H9 (cell line): ENCODE measurements around the gene PLXNA2. TPM values are rescaled to one million over a fixed set of nuclear protein-coding genes. Genes with fewer than 3 reads are reported as not detected.

Experiments used
- DNase-seq: peaks from one replicate; pipeline ENCODE4 v3.0.0-alpha.2; 2017
- H2AFZ ChIP-seq: one replicate; pipeline ENCODE4 v1.6.1; 2013; ENCODE audit warnings: mild to moderate bottlenecking, low read length, control low read depth, moderate library complexity
- H2AK5ac ChIP-seq: 2 replicates; pipeline ENCODE4 v1.6.1; 2013; ENCODE audit warnings: low read length, control low read depth, mixed read lengths; ENCODE audit not compliant: insufficient read length
- H2BK120ac ChIP-seq: one replicate; pipeline ENCODE4 v1.6.1; 2013; ENCODE audit warnings: low read depth, mild to moderate bottlenecking, low read length, control low read depth, inconsistent platforms; ENCODE audit not compliant: poor library complexity, severe bottlenecking
- H2BK12ac ChIP-seq: 2 replicates; pipeline ENCODE4 v1.6.1; 2013; ENCODE audit warnings: low read length, control low read depth, mixed read lengths, low read depth; ENCODE audit not compliant: insufficient read length
- H2BK15ac ChIP-seq: 2 replicates; pipeline ENCODE4 v1.6.1; 2013; ENCODE audit warnings: low read depth, low read length, control low read depth
- H2BK20ac ChIP-seq: one replicate; pipeline ENCODE4 v1.6.1; 2013; ENCODE audit warnings: low read depth, mild to moderate bottlenecking, low read length, control low read depth, inconsistent platforms; ENCODE audit not compliant: poor library complexity, severe bottlenecking
- H2BK5ac ChIP-seq: 2 replicates; pipeline ENCODE4 v1.6.1; 2013; ENCODE audit warnings: low read length, control low read depth, mixed read lengths; ENCODE audit not compliant: insufficient read length
- H3K14ac ChIP-seq: 2 replicates; pipeline ENCODE4 v1.6.1; 2013; ENCODE audit warnings: low read length, control low read depth; ENCODE audit not compliant: insufficient read depth
- H3K18ac ChIP-seq: 2 replicates; pipeline ENCODE4 v1.6.1; 2013; ENCODE audit warnings: low read depth, mild to moderate bottlenecking, mixed read lengths, low read length, control low read depth; ENCODE audit not compliant: insufficient read length
- H3K23ac ChIP-seq: 2 replicates; pipeline ENCODE4 v1.6.1; 2013; ENCODE audit warnings: low read length, control low read depth, mixed read lengths, low read depth; ENCODE audit not compliant: insufficient read length
- H3K23me2 ChIP-seq: 2 replicates; pipeline ENCODE4 v1.6.1; 2013; ENCODE audit warnings: low read depth, mild to moderate bottlenecking, mixed read lengths, low read length, control low read depth; ENCODE audit not compliant: insufficient read length, poor library complexity, severe bottlenecking
- H3K27ac ChIP-seq: 2 replicates; pipeline ENCODE4 v1.5.1; 2013; ENCODE audit warnings: low read length, control low read depth, mixed read lengths, low read depth; ENCODE audit not compliant: insufficient read length
- H3K27me3 ChIP-seq: 2 replicates; pipeline ENCODE4 v1.6.1; 2013; ENCODE audit warnings: low read length, control low read depth, inconsistent platforms; ENCODE audit not compliant: insufficient read depth
- H3K4ac ChIP-seq: 2 replicates; pipeline ENCODE4 v1.6.1; 2013; ENCODE audit warnings: low read depth, mild to moderate bottlenecking, control low read depth, inconsistent platforms, low read length, moderate library complexity
- H3K4me1 ChIP-seq: 2 replicates; pipeline ENCODE4 v1.6.1; 2013; ENCODE audit warnings: low read length, control low read depth, inconsistent platforms; ENCODE audit not compliant: insufficient read depth
- H3K4me2 ChIP-seq: 2 replicates; pipeline ENCODE4 v1.6.1; 2013; ENCODE audit warnings: low read length, control low read depth, mixed read lengths; ENCODE audit not compliant: insufficient read length, insufficient read depth
- H3K56ac ChIP-seq: 2 replicates; pipeline ENCODE4 v1.6.1; 2013; ENCODE audit warnings: low read depth, mild to moderate bottlenecking, mixed read lengths, low read length, control low read depth; ENCODE audit not compliant: insufficient read length
- H3K79me1 ChIP-seq: 2 replicates; pipeline ENCODE4 v1.6.1; 2013; ENCODE audit warnings: low read depth, mild to moderate bottlenecking, moderate library complexity, low read length, control low read depth, inconsistent platforms; ENCODE audit not compliant: insufficient read depth, poor library complexity, severe bottlenecking
- H3K79me2 ChIP-seq: 2 replicates; pipeline ENCODE4 v1.6.1; 2013; ENCODE audit warnings: low read length, control low read depth, inconsistent platforms; ENCODE audit not compliant: insufficient read depth
- H3K9ac ChIP-seq: 2 replicates; pipeline ENCODE4 v1.6.1; 2013; ENCODE audit warnings: low read length, control low read depth, mixed read lengths; ENCODE audit not compliant: insufficient read length; ENCODE audit errors: extremely low read depth
- H3K9me3 ChIP-seq: one replicate; pipeline ENCODE4 v1.6.1; 2013; ENCODE audit warnings: low read depth, low read length, inconsistent platforms; ENCODE audit not compliant: control insufficient read depth
- H3T11ph ChIP-seq: one replicate; pipeline ENCODE4 v1.6.1; 2013; ENCODE audit warnings: mild to moderate bottlenecking, low read length, control low read depth, inconsistent platforms
- H4K20me1 ChIP-seq: one replicate; pipeline ENCODE4 v1.6.1; 2013; ENCODE audit not compliant: control insufficient read depth, insufficient read length, insufficient read depth
- H4K5ac ChIP-seq: 2 replicates; pipeline ENCODE4 v1.6.1; 2013; ENCODE audit warnings: low read depth, mild to moderate bottlenecking, mixed read lengths, low read length, control low read depth; ENCODE audit not compliant: insufficient read length
- H4K8ac ChIP-seq: replicated peaks from 2 replicates; pipeline ENCODE4 v1.6.1; 2013; ENCODE audit warnings: low read length, control low read depth, mixed read lengths, low read depth; ENCODE audit not compliant: insufficient read length
- H4K91ac ChIP-seq: 2 replicates; pipeline ENCODE4 v1.6.1; 2013; ENCODE audit warnings: low read depth, mild to moderate bottlenecking, moderate library complexity, mixed read lengths, low read length, control low read depth; ENCODE audit not compliant: insufficient read length
- H3K27ac Mint-ChIP-seq, 3 experiments: 2 replicates in 2 of 3; 3 replicates in 1 of 3; pipeline ENCODE4 v1.8.0; 2020 to 2021; ENCODE audit warnings: mixed read lengths in 3 of 3, mild to moderate bottlenecking in 1 of 3, moderate library complexity in 1 of 3
- H3K27me3 Mint-ChIP-seq: 2 replicates; pipeline ENCODE4 v1.8.0; 2021; ENCODE audit warnings: low read depth, mild to moderate bottlenecking, moderate library complexity, mixed read lengths
- H3K36me3 Mint-ChIP-seq, 3 experiments: 2 replicates in 2 of 3; 3 replicates in 1 of 3; pipeline ENCODE4 v1.8.0; 2020 to 2021; ENCODE audit warnings: low read depth in 3 of 3, mixed read lengths in 3 of 3; ENCODE audit not compliant: insufficient read depth in 1 of 3
- H3K4me1 Mint-ChIP-seq, 2 experiments: 2 replicates each; pipeline ENCODE4 v1.8.0; 2020; ENCODE audit warnings: mixed read lengths in 2 of 2
- H3K4me3 Mint-ChIP-seq, 2 experiments: 2 replicates in 1 of 2; 3 replicates in 1 of 2; pipeline ENCODE4 v1.8.0; 2020 to 2021; ENCODE audit warnings: mild to moderate bottlenecking in 2 of 2, mixed read lengths in 2 of 2, moderate library complexity in 1 of 2
- H3K9me3 Mint-ChIP-seq, 2 experiments: 2 replicates in 1 of 2; 3 replicates in 1 of 2; pipeline ENCODE4 v1.8.0; 2020; ENCODE audit warnings: mild to moderate bottlenecking in 2 of 2, mixed read lengths in 2 of 2, moderate library complexity in 1 of 2
- CTCF ChIP-seq: fragments of 200-600 bp; sonication (generic); conservative IDR thresholded peaks from 3 replicates; pipeline ENCODE4 v1.8.0; 2021; ENCODE audit warnings: antibody characterized with exemption, mild to moderate bottlenecking
- WGBS: extraction: QIAGEN DNeasy Blood & Tissue Kit; methylation state at CpG from one replicate; pipeline ENCODE4 v1.1.7; 2013; ENCODE audit warnings: missing lambda C conversion rate, low lambda C conversion rate, mixed read lengths; ENCODE audit not compliant: insufficient read length; ENCODE audit errors: extremely low coverage; 5-methylcytosine and 5-hydroxymethylcytosine counted together
- total RNA-seq: library from RNA; stranded (reverse); gene quantifications from 2 replicates; pipeline ENCODE4 v1.2.1, GENCODE V29; 2021

Gene PLXNA2
- total RNA-seq, 1 experiment from 2014 or later: 0.57 TPM

GRCh38 chr1:208117409-208117808 is 126.8 kb downstream of the PLXNA2 start:
- Histone ChIP-seq H3K14ac (no peak overlapping the region), H3K79me1 (no peaks in the 10 kb centered on the region), H3T11ph (no peak overlapping the region), H3K18ac (no peak overlapping the region), H2AFZ (no peak overlapping the region), H3K56ac (no peak overlapping the region), H2BK12ac (no peak overlapping the region), H3K4me2 (no peak overlapping the region), H2BK15ac (no peak overlapping the region), H3K27ac (no peak overlapping the region), H2AK5ac (no peak overlapping the region), H3K23ac (no peak overlapping the region), H3K9me3 (no peaks in the 10 kb centered on the region), H3K9ac (no peak overlapping the region), H3K4ac (no peak overlapping the region), H2BK20ac (no peak overlapping the region), H4K20me1 (no peaks in the 10 kb centered on the region), H3K4me1 (peaks cover 5% of the 10 kb centered on the region; the same call in 1 of the 2 replicates), H3K79me2 (no peaks in the 10 kb centered on the region), H3K23me2 (no peaks in the 10 kb centered on the region), H3K27me3 (no peaks in the 10 kb centered on the region), H2BK5ac (no peak overlapping the region), H4K91ac (no peak overlapping the region), H2BK120ac (no peak overlapping the region), H4K5ac (no peak overlapping the region), H4K8ac (no peak overlapping the region)
- H3K4me3 Mint-ChIP-seq: no peak overlapping the region
- H3K27me3 Mint-ChIP-seq: no peaks in the 10 kb centered on the region; the same call in 1 of the 2 replicates
- H3K9me3 Mint-ChIP-seq: no peaks in the 10 kb centered on the region
- no peaks in the 10 kb centered on the region for H3K36me3 Mint-ChIP-seq
- no peak overlapping the region for H3K27ac Mint-ChIP-seq
- no peak for DNase-seq
- no CpG with 5 or more reads among the region's 3 CpGs for WGBS
- no peak for TF ChIP-seq CTCF
- H3K4me1 Mint-ChIP-seq: peaks cover 6 to 7% of the 10 kb centered on the region in 2 experiments
